NCI-H2171 treated with DMSO at 0.1 percent for 48 hours (cell line): ENCODE data around the gene RBM12.

ENCODE experiments used
- DNase-seq: peaks from one replicate; lab custom pipeline; 2025; lab: John Stamatoyannopoulos, UW

RBM12 gene

DNA sequence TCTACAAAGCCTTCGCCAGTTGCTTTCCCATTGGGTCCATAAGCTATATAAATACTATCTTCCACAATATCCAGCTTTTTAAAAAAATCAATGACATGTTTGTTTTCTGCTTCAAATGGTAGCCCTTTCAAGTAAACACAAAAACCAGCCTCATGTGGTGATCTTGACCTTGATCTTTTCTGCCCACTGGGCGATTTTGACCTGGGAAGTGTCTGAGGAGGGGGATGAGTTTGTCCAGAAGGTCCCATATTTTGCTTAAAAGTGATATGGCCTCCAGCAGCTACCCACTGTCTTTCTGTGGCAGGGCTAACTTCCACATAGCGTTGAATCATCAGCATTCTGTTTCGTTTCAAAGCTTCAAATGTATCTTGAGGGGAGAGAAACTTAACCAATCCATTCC is 10.8 kb downstream of the RBM12 start:
- no peak for DNase-seq

DNA sequence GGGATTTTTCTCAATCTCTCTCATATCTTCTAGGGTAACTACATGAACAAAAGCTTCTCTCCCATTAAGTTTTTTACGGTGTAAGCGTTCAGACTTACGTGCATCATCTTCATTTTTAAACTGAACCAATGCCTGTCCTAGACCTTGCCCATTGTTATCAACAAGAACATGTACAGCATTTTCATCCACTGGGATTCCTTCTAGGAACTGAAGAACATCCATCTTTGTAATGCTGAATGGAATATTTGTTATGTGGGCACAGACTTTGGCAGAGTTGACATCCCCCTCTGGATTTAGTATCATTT is 11.3 kb downstream of the RBM12 start:
- DNase-seq: no peak

DNA sequence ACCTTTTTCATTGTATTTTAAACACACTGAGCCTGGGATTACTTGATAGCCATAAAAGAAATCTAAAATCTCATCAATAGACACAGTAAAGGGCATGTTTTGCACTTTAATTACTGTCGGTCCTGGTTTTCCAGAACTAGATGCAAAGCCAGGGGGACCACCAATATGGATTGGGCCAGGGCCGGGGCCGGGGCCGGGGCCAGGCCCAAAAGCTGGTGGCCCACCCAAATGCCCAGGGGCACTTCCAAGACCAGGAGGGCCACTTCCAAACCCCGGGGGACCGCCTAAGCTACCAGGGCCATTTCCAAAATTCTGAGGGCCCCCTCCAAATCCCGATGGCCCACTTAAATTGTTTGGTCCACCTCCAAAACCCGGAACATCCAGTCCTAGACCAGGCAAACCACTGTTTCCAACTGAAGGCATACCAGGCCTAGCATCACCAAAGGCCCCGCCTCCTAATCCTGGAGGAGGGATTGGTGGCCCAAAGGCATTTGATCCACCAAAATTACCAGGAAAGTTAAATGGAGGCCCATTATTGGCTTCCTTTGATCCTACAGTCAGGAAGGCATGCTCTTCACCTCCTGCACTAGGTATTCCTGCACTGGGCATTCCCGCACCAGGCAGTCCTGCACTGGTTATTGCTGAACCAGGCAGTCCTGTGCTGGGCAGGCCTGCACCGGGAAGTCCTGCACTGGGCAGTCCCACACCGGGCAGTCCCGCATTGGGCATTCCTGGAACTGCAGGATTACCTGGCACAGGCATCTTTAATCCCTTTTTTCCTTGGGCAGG is 11.9 kb downstream of the RBM12 start:
- no peak for DNase-seq

DNA sequence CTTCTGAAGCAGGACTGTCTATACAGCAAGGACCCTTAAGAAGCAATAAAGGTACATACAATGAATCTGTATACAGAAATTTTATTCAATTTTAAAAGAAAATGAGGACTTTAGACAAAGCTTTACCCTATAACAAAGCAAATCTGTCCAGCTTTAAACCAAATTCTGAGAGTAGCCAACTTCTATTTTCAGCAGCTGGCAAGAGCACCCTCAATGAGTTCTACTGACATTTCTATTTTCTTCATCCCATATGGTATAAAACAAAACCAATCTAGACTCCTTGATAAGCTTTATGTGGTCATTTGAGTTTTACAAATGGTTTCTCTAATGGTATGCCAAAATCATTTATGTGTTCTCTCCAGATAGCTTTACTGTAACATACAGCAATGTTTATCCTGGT is 12.7 kb downstream of the RBM12 start:
- DNase-seq: no peak

DNA sequence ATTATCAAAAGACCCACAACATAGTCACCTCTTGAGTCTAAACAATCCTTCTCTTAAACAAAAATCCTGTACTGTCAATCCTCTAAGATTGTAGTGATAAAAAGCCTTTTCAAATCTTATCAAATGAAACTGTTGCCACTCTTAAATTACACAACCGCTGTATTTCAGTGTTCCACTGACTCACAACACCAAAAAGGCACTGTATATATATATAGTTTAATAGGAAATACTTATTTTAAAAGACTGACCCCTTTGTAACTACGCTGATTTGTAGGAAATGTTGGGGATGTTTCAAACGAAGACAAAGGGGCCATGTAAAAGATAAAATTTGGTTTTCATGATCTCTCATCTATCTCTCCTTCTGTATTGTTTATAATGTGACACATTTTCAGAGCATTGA is 14.1 kb downstream of the RBM12 start:
- no peak for DNase-seq

DNA sequence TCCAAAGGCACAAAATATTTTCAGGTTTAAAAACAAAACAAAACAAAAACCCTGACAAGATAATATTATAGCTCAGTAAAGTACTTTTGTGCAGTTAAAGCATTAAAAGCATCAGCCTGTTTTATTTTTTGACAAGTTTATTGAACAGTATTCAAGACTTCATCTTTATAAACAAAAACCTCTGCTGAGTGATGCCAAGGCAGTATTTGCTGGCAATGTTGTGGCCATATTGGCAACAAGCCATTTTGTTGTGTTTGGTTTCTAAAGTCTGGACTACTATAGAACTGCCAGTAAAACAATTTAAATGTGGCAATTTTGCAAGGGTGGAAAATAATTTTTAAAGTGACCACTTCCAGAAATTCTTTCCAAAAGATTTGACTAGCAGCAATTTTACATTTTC is 15.9 kb downstream of the RBM12 start:
- no peak for DNase-seq

DNA sequence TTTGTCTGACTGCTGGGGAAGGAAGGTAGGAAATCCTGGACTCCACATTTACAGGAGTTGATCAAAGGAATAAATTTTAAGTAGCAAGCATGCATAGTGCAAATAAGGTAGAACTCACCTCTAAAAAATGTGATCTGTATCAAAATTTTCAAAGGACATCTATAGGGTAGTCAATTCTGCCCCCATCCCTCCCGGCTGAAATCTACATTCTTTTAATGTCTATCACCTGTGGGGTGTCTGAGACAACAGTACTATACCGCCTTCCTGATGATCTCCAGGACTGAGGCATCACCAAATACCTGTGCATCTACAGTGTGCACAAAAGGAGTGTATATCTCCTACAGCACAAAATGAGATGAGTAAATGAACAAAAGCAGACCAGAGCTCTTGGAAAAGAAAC is 19.9 kb downstream of the RBM12 start:
- no peak for DNase-seq

DNA sequence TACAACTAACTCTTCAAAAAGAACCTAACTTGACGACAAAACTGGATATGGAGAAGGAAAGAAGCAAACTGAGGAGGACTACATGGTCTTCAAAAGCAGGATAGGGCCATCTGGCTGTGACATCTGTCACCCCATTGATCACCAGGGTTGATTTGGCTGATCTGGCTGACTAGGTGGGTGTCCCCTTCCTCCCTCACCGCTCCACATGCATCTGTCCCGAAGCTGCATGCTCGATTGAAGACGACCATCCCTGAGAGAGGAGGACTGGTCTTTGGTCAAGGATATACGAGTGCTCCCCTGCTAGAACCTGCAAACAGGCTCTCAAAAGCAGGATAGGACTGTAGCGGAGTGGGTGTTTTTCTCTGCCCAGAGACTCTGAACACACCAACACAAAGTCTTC is 21.7 kb downstream of the RBM12 start:
- peak; percentile 31 for DNase-seq

DNA sequence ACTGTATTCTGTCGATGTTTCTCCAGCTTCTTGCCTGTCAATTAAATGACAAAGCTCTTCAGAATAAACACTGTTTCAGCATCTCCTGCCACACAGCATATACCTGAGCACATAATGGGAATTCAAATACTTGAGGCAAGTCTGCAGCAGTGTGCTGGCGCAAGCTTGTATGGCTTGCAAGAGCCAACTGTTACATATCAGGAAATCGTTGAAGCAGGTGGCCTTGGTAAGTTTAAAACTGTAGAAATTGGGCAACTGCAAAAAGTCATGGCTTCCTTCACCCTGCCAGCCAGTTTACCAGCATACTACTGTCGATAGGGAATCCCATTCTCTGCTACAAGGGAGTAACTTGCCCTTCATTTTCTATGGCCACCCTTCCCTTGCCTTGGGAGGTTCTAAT is 23.0 kb downstream of the RBM12 start:
- DNase-seq: no peak

DNA sequence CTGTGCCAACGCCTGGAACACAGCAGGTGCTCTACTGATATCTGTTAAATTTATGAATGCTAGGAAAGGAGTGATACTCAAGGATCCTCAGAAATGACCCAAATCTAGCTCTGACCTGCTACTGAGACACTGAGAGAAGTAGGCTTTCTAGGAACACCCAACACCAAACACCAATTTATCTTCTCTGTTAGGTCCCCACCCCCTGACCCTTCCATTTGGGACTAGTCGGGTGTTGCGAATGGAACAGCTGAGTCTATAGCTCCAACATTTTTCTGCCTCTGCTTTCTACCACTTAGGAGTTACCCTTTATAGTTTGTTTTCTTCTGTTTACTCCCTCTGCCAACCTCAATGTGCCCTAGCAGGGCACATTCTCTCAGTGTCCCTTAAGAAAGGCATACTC is 24.0 kb downstream of the RBM12 start:
- DNase-seq: no peak

DNA sequence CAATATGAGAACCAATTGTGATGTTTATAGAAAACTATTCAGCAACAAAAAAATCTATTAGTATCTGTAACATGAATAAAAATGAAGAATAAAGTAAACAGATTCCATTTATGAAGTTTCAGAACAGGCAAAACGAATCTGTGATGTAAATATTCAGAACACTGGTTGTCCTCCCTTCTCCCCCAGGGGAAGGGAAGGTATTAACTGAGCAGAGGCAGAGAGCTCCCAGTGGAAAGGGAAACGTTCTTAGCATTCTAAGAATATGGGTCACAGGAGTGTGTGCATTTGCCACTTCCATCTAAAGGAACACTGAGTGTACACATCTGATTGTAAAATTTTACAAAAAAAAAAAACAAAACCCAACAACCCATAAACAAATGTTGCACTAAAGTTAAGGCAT is 25.9 kb downstream of the RBM12 start:
- DNase-seq: no peak

DNA sequence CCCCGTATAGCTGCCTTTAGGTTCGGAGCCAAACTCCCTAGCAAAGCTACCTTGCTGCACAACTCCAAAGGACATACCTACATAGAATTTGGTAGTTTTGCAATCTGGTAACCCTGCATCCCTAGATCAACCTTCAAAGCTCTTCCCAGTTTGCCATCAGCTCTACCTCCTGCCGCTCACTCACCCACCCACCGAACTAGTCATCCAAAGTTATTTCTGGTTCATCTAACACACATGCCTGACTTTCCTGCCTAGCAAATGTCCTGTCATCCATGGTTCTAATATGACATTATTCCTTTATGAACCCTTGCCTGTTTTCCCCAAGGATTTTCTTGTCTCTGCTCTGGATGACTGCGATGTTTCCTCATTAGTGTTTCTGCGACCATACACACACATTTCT is 27.4 kb downstream of the RBM12 start:
- no peak for DNase-seq

DNA sequence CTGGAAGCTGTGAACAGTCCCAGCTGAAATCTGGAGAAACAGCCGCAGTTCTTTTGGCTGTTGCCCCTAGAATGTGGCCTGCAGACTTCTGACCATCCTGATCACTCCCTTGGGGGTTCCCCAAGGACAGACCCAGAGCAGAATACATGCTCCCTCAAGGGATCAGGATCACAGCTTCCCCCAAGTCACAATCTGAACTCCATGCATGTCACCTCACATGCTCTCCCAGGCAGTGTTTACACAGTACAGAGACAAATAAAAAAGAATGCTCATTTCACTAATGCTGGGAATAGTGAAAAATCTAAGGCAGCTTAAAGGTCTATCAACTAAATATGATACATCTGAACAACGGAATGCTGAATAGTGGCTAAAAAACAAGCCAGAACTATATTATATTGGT is 28.6 kb downstream of the RBM12 start:
- no peak for DNase-seq

DNA sequence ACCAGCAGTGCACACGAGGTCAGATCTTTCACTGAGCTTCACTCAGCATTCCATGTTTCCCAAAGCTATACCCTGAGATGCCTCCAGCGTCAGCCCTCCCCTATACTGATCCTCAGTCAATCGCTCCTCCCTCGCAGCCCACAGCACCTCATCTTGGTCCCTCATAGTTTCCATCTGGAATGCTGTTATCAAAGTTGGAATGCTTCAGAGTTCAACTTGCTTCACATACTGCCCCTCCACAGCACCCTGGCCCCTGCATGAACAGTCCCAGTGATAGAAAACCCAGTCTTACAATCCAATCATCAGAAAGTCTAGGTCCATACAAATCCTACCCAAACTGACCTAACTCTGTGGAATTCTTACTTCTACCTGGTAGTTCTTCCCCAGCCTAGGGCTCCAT is 29.0 kb downstream of the RBM12 start:
- no peak for DNase-seq

DNA sequence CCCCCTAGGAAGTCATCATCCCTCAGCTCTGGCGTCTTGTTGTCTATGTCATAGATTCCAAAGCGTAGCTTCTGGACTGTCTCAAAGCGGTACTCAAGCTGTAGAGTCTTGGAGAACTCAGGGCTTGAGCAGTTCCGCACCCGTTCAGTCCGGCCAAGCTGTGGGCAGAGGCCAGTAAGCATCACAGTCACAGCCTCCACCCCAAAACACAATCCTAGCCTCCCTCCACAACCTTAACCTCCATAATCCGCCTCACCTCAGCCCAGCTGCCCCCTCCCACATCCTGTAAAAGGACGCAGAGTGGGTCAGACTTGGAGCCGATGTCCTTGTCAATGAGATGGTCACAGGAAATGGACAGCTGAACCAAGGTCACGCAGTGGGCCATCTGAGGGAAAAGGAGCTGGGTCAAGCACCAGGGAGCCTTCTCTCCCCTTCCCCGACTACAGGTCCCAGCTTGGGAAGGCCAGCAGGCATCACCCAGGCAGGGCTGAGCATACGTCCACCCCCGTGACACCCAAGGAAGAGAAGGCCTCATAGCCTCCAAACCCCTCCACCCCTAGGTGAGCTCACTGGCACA is 32.1 kb downstream of the RBM12 start:
- DNase-seq: no peak

DNA sequence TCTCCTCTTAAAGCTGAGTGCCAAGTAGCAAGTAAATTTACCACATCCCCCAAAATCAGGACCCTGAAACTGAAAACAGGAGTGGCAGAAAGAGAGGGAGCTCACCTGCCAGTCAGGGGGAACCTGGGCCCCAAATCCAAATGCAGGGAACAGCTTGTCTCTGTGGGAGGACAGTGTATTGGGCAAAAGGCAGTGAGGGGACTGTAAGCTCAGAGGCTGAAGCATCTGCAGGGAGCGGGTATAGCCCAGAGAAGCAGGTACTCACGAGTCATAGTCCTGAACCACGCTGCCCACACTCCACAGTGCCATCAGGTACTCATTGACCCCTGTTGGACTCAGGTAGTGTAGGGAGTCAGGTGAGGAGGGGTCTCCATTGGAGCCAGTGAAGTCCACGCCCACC is 34.1 kb downstream of the RBM12 start:
- no peak for DNase-seq

DNA sequence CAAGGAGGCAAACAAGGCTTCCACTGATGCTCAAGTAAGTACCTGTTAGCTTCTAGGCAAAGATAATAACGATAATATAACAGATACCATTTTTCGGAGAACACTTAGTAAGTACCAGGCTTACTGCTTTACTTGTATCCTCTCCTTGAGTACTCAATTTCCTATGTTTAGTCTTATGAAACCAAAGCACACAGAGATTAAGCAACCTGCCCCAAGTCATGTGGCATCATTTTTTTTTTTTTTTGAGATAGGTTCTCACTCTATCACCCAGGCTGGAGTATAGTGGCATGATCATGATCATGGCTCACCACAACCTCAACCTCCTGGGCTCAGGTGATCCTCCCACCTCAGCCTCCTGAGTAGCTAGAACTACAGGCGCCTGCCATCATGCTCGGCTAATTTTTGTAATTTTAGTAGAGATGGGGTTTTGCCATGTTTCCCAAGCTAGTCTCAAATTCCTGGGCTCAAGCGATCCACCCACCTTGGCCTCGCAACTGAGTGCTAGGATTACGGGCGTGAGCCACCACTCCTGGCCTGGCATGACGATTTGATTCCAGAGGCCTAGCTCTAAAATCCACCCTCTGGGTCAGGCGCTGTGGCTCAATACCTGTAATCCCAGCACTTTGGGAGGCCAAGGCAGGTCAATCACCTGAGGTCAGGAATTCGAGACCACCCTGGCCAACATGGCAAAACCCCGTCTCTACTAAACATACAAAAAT is 35.1 kb downstream of the RBM12 start:
- DNase-seq: no peak

DNA sequence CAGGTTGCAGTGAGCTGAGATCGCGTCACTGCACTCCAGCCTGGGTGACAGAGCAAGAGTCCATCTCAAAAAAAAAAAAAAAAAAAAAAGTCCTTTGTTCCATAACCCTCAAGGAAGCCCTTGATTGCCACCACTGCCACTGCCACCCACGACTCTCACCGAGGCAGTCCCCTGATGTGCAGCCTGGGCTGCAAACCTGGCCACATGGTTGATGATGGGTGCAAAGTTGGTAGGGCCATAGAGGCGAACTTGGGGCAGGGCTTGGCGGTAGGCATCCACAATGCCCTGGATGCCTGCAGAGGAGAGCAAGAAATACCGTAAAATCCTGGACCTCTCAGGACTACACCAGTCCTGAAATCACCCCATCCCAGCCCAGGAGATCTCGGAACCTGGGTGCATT is 37.6 kb downstream of the RBM12 start:
- DNase-seq: no peak

DNA sequence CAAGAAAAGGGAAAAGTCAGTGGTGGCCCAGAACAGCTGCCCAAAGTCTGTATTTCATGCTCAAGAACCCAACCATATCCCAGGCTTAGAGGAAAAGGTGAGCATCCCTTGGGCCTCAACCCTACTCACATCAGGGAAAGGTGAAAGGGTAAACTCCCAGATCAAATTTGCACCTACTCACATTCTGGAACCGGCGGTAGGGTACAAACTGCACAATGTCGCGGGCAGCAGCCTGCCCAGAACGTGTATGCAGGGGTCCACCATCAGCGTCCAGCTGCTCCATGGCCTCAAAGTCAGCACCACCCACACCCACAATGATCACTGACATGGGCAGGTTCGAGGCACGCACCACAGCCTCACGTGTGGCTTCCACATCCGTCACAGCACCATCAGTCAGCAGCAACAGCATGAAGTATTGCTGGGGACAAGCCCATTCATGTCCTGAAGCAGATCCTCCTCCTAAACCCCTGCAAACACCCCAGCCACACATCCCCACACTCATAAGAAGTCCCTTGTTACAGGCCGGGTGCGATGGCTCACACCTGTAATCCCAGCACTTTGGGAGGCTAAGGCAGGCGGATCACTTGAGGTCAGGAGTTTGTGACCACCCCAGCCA is 38.2 kb downstream of the RBM12 start:
- peak; percentile 51 for DNase-seq

DNA sequence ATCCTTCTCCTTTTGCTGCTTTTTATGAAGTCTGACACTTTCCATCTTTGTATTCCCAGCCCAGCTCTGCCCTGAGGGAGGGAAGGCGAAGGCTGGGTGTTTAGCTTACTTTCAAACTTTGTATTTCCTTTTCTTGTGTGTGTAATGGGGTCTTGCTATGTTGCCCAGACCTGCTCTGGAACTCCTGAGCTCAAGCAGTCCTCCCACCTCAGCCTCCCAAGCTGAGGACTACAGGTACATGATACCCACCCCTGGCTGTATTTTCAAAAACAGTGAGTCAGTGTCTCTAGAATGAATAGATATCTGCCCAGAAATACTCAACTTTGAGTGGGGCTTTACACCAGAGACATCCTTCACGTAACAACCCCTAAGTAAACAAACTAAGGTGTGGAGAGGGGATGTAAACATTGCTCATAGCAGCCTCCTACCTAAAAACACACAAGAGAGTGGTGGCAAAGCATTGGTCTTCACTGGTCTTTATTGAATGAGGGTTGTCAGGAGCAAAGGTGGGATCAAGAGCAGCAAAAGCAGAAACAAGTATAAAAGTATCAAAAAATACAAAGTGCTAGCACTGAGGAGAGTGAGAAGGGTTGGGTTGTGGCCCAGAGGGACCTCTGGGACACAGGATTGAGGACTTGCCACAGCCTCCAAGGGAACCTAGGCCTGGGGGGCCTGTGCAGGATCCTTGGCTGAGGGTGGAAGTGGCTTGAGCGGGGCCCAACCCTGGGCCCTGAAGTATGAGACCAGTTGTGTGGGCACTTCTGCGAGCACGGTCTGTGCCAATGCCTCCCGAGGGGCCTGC is 38.9 kb downstream of the RBM12 start:
- DNase-seq: no peak

DNA sequence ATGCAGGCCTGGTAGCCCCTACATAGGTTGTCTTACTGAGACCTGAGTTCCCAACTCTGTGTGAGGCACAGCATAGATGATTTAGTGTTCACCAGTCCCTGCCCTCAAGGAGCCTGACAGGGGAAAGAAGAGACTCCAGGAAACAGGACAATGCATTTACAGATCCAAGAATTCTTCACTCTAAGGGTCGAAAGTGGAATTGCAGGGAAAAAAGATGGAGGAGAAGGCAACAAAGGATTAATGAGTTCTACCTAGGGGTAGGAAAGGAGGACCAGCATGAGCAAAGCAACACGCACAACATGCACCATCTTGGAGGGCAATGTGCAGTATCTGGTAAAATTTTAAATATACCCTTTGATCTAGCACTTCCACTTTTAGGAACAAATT is 43.1 kb downstream of the RBM12 start:
- no peak for DNase-seq

DNA sequence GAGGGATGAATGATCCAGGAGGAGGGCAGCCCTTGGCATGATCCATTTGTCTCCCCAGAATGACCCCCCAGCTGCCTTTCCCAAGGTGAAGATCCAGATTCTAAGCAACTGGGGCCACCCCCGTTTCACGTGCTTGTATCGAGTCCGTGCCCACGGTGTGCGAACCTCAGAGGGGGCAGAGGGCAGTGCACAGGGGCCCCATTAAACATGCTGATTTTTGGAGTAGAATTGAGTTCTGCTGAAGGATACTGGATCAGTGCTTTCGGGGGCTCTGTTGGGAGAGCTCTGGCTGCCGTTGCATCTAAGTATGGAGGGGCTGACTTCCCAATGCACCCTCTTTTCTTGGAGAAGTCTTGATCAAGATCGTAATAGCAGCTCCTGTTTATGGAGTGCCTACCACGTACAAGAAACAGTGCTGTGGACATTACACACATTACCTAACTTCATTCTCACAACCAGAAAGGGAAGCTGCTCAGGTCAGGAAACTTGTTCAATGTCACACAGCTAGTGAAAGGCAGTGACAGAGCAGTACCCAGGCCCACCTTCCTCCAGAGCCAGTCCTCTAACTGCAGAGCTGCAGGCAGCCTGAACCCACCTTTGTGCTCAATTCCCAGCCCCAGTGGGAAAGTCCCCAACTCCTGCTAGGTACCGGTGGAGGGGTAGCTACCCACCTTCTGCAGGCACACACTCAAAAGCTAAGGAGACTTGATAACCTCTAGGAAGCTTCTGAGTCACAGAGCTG is 43.7 kb downstream of the RBM12 start:
- DNase-seq: no peak
